NAMALWA (cell line): ENCODE results near the gene HLCS.
A peak's percentile ranks its signal among the peaks of the same experiment; 100 is the strongest.
"Not testable (repeated sequence)": the region's sequence is repeated elsewhere in the genome, so short reads cannot be mapped to it uniquely, and the experiment has no call there.

Experiments used
- DNase-seq: peaks from one replicate; pipeline ENCODE4 v3.0.0-alpha.2; 2015; ENCODE audit warnings: low spot score

The HLCS gene

DNA sequence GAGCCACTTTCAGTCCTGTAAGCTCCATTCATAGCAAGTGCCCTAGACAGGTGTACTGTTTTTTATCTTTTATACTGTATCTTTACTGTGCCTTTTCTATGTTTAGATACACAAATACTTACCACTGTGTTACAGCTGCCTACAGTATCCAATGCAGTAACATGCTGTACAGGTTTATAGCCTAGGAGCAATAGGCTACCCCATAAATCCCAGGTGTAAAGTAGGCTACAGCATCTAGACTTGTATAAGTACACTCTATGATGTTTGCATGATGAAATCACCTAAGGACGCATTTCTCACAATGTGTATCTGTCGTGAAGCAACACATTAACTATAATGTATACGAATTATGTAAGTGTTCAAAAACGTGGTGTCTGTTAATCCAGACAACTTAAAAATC is 10.7 kb downstream of the HLCS start:
- DNase-seq: no peak

DNA sequence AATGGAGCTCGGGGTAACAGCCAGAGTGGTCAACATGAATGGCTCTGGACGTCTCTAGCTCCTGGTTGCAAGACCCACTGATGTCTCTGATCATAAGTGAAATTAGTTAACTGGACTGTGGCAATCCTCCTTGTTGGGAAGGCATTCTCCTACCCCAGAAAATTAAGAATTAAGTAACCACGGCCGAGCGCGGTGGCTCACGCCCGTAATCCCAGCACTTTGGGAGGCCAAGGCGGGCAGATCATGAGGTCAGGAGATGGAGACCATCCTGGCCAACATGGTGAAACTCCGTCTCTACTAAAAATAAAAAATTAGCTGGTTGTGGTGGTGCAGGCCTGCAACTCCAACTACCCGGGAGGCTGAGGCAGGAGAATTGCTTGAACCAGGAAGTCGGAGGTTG is 14.1 kb downstream of the HLCS start:
- not testable (repeated sequence) for DNase-seq

DNA sequence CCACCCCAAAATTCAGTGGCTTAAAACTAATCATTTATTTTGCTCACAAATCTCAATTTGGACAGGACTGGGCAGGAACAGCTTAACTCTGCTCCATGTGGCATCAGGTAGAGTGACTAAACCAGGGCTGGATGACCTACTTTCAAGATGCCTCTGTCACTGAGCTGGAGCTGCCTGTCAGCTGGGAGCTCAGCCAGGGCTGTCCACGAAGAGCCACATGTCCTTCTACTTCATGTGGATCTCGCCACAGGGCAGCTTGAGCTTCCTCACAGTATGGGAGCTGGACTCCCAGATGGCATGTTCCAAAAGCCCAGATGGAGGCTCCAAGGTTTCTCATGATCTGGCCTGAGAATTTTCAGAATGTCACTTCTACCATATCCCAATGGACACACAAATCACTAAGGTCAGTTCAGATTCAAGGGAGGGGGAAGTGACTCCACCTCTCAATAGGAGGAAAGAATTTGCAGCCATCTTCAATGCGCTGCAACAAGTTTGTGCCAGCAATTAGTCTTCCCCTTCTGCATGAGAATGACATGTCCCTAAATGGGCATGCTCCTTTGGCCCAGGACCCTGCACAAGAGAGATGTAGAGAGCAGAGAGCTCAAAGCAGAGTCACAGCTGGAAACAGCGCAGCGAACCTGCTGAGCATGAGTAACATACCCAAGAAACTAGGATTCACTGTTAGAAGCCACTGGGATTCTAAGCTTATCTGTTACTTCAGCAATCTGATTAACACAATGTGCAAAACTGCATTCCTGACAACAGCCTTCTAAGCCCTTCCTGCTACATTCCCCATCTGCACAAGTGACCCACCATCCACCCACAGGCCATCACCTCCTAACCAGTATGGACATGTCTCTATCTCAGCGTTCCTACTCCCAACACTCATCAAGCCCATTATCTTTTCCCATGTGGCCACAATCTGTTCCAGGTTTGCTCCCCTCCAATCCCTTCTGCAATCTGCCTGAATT is 17.0 kb downstream of the HLCS start:
- DNase-seq: no peak

GRCh38 chr21:36948686-36949085 is 17.8 kb downstream of the HLCS start:
- no peak for DNase-seq

GRCh38 chr21:36946949-36947356 is 19.5 kb downstream of the HLCS start:
- DNase-seq: no peak

- no peak for DNase-seq
These were observed 20.9 kb downstream of the HLCS start for GRCh38 chr21:36945496-36946138.

GRCh38 chr21:36936361-36937135 is 29.9 kb downstream of the HLCS start:
- DNase-seq: no peak

GRCh38 chr21:36934864-36935420 is 31.5 kb downstream of the HLCS start:
- DNase-seq: no peak

DNA sequence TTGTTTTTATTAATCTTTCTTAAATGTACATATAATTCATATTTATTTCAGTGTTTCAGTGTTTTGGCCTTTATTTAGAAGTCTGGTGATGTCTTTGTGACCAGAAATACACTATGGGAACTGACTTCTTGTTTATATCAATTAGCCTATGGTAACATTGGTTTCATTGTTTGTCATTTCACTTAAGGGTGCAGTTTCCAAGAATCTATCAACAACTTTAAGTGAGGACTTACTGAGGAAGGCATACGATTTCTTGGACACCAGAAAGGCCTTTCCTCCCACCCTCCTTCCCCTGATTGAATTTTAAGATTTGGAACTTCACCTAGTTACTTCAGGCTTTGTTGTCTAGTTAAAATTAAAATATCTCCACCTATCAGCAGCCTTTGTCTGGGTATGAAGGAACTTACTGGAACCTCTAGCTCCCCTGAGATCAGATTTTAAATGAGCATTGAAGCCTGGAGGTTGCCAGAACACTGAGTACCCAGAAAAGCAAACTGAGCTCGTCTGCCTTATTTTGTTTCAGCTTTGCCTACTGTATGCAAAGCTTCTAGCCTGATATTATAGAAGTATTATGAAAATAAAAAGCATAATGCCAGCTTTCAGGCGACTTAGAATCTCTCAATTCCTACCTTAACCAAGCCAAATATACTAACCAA is 34.2 kb downstream of the HLCS start:
- DNase-seq: no peak

DNA sequence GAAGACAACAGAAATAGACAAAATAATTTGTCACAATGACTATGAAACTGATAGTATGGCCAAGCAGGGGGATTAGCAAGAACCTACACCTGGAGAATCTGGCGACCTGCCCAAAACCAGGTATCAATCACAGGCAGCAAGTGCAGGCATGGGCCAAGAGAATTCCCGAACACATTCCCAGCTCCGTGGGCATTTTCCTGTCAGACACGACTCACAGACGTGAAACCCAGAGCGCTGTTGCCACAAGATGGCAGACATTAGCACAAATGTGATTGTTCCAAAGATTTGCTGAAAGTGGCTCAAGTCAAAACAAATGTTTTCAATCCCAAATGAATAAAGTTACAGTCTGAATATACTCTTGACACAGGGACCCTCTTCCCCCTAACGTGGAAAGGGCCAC is 36.8 kb downstream of the HLCS start:
- no peak for DNase-seq

- no peak for DNase-seq
These were observed 37.5 kb downstream of the HLCS start for GRCh38 chr21:36928960-36929359.

DNA sequence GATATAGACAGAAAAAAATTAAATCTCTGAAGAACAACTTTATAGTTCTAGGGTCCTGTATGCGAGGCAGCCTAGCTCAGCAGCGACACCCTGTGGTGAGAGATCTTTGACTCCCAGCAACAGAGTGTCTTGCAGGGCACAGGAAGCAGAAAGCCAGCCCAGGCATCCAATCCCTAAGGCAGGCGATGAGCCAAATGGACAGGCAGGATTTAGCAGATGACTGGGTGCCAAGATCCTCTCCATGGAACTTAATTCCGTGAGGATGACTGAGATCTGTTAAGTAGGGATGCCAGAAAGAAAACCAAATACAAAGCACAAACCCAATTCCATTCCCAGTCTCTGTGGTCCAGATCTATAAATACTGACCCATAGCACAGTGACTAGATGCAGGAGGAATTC is 38.8 kb downstream of the HLCS start:
- peak; percentile 74 for DNase-seq

DNA sequence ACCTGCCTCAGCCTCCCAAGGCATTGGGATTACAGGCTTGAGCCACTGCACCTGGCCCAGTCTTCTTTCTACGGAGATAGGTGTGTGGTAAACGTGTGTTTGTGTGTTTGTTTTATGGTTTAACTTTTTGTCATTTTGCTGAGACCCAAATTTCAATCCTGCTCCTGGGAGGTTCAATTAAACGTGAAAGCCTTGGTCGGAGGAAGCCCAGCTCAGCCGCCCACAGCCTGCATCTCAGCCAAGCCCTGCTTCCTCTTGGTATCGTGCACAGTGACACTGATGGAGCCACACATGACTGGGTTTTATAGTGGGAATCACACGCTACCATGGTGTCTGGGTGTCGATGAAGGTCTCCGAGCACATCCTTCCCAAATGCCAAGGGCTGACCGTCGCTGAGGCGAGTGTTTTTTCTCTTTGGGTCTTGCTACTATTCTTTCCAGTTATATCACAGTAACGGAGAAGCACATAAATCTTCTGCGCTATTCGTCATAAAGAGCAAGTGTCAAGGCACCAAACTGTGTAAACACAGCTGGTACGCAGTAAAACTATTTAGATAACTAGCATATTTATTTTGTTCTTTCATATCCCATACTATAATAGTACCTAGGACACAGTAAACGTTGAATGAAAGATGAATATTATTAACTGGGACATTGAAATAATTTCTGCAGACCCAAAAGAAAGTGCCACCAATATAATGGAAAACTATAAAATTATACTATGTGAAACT is 39.3 kb downstream of the HLCS start:
- no peak for DNase-seq

DNA sequence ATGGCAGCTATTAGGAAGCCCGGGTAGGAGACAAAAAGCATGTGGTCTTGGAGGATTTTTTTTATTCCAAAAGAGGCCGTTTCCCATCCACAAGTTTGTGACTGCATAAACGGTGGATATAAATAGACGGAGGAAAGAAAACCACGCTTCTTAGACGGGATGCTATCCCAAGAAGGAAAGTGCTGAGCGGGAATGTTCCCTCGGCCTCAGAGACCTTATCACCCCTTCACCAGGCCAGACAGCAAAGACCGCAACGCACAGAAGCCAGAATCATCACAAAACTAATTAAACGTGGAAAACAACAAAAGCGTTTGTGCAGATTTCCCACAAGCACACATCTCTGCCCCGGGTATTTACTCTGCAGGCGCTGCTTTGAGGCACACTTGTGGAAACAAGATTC is 43.2 kb downstream of the HLCS start:
- DNase-seq: no peak

GRCh38 chr21:36922861-36923260 is 43.6 kb downstream of the HLCS start:
- DNase-seq: no peak

GRCh38 chr21:36918291-36918690 is 48.2 kb downstream of the HLCS start:
- DNase-seq: no peak

- peak; percentile 9 for DNase-seq
These were observed 48.9 kb downstream of the HLCS start for GRCh38 chr21:36917471-36918158.

GRCh38 chr21:36916718-36917117 is 49.8 kb downstream of the HLCS start:
- no peak for DNase-seq

GRCh38 chr21:36915696-36916245 is 50.7 kb downstream of the HLCS start:
- no peak for DNase-seq

GRCh38 chr21:36915014-36915695 is 51.3 kb downstream of the HLCS start:
- DNase-seq: no peak
